Measurements from ENCODE around the gene C2CD2.

GRCh38 chr21:41980561-41980960 is 26.7 kb upstream of the C2CD2 start:
- TF ChIP-seq E2F6 (IDR thresholded peaks at IDR 0.05): no peak
- TF ChIP-seq RNF2 (IDR thresholded peaks at IDR 0.05; ENCODE audit: borderline replicate concordance, low read depth, low read length, missing control alignments, poor library complexity, severe bottlenecking): no peak
- TF ChIP-seq CTCF (IDR thresholded peaks at IDR 0.05; ENCODE audit: control extremely low read depth in 1 of 3, insufficient read depth in 1 of 3, low read depth in 1 of 3, low read length in 3 of 3): no peak
- no peak for TF ChIP-seq CHD2 (IDR thresholded peaks at IDR 0.05; ENCODE audit: low read length)
- TF ChIP-seq SIN3A (conservative IDR thresholded peaks at IDR 0.05 in 1 of 2, IDR thresholded peaks at IDR 0.05 in 1 of 2; ENCODE audit: low read depth in 1 of 2, low read length in 2 of 2): no peak
- TF ChIP-seq JUN (IDR thresholded peaks at IDR 0.05; ENCODE audit: low read depth, low read length): no peak
- no peak for TF ChIP-seq CREB1 (IDR thresholded peaks at IDR 0.05)
- no peak for TF ChIP-seq ZNF274 (IDR thresholded peaks at IDR 0.05; ENCODE audit: borderline replicate concordance, extremely low read depth, low read length)
- no peak for TF ChIP-seq POLR2AphosphoS5 (IDR thresholded peaks at IDR 0.05; ENCODE audit: low read depth, low read length)
- TF ChIP-seq ASH2L (IDR thresholded peaks at IDR 0.05; ENCODE audit: low read length): no peak
- no peak for TF ChIP-seq EP300 (IDR thresholded peaks at IDR 0.05; ENCODE audit: borderline replicate concordance in 1 of 2, low read depth in 2 of 2, low read length in 2 of 2)
- no peak for TF ChIP-seq CEBPB (IDR thresholded peaks at IDR 0.05; ENCODE audit: low read depth, low read length)
- TF ChIP-seq RBBP5 (IDR thresholded peaks at IDR 0.05; ENCODE audit: borderline replicate concordance, low read depth, low read length): no peak
- no peak for TF ChIP-seq EZH2 (IDR thresholded peaks at IDR 0.05; ENCODE audit: low read depth, low read length, severe bottlenecking)
